Measurements from ENCODE around the gene COBL.
A peak's percentile ranks its signal among the peaks of the same experiment; 100 is the strongest.

The COBL gene

GRCh38 chr7:51075681-51076580 is 240.7 kb downstream of the COBL start:
- no peak for DNase-seq (ENCODE audit: low spot score)

DNA sequence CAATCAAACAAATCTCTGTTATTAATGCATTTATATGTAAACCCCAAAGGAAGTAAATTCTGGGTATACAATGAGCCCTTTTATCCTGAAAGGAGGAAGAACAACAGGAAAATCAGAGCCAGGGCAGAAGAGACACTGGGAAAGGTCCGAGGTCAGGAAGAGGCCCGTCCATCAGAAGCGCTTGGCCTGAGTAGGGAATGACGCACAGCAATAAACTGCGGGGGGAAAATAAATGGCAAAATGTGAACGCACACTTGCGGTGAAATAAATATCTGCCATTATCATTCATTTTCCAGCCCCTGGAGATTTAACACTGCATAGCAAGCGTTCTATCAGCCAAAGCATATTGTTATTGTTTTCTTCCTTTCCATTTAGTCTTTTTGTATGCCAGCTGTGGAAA is 243.4 kb downstream of the COBL start:
- DNase-seq (ENCODE audit: low spot score) = no peak

- DNase-seq (ENCODE audit: low spot score) = no peak
Measured at GRCh38 chr7:51072281-51072680, 244.3 kb downstream of the COBL start.

GRCh38 chr7:51071427-51071826 is 245.2 kb downstream of the COBL start:
- DNase-seq (ENCODE audit: low spot score) = no peak

- DNase-seq (ENCODE audit: low spot score) = no peak
Measured at GRCh38 chr7:51070151-51070550, 246.5 kb downstream of the COBL start.

- DNase-seq (ENCODE audit: low spot score) = no peak
Measured at GRCh38 chr7:51069411-51070083, 247.1 kb downstream of the COBL start.

DNA sequence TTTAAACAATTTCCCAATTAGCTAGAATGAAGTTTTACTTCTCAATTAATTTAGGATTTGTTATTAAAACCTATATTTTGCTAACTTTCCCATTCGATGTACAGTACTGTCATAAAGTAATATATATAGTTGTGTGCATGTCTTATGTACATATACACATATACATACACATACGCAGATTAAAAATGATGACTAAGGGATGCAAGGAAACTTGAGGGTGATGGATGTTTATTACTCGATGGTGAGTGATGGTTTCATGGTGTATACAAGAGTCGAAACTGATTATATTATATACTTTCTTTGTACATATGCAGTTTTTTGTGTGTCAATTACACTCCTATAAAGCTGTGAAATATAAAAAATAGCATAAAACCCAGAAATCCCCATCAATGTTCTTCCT is 248.2 kb downstream of the COBL start:
- no peak for DNase-seq (ENCODE audit: low spot score)

GRCh38 chr7:51067757-51068156 is 248.9 kb downstream of the COBL start:
- DNase-seq (ENCODE audit: low spot score) = peak; percentile 70

DNA sequence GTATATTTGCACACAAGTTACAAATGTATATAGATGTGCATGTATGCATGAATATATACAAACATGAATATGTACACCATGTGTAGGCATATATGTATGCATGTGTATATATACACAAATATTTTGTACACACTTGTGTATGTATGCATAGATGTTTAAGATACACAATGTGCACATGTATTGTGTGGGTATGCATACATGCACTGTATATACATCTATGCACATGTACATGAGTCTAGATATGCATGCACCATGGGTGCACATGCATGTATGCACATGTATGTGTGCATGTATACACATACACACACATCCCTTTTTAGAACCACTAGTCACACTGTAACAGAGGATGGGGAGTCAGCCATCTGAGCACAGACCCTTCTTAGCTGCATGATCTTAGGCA is 249.4 kb downstream of the COBL start:
- no peak for DNase-seq (ENCODE audit: low spot score)

GRCh38 chr7:51066405-51066882 is 250.2 kb downstream of the COBL start:
- DNase-seq (ENCODE audit: low spot score) = no peak

DNA sequence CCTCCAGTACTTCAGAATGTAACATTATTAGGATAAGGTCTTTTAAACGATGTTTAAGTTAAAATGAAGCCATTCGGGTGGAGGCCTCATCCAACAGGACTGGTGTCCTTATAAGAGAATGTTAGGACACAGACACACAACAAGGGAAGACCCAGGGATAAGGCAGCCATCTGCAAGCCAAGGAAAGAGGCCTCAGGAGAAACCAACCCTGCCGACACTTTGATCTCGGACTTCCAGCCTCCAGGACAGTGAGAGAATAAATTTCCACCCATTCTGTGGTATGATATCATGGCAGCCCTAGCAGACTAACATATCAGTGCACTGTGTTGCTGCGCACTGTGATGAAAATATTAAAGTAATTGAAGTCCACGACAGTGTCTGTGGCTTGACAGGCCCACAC is 250.8 kb downstream of the COBL start:
- no peak for DNase-seq (ENCODE audit: low spot score)

DNA sequence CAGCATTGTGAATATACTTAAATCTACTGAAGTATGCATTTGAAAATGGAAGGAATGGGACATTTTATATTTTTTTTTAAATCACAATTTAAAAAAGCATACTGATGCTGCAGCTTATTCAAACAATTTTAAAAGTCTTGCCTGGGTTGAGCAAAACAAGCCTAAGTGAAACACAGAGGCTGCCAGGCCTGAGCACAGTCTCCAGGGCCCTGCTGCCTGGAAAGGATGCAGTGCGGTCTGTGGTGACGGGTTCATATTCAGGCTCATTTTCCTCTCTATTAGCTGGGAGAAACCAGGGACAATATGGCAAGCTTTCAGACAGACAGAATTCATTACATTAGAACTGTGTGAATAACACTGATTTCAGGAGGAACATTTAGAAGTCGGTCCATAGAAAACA is 251.9 kb downstream of the COBL start:
- DNase-seq (ENCODE audit: low spot score) = no peak

GRCh38 chr7:51062222-51062987 is 254.2 kb downstream of the COBL start:
- no peak for DNase-seq (ENCODE audit: low spot score)

DNA sequence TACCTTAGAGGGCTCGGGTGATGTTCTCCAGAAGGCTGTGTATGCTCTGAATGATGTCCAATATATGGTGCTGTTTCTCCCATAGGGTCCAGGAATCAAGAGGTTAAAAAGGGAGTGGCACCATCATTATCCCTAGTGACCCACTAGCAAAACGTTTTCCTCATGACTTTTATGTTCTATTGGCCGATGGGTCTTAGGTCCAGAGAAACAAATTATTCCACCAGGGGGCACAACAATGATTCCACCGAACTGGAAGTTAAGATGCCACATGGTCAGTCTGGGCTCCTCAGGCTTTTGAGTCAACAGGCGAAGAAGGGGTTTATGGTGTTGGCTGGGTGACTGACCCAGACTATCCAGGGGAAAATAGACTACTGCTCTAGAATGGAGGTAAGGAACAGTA is 256.1 kb downstream of the COBL start:
- DNase-seq (ENCODE audit: low spot score) = no peak

- DNase-seq (ENCODE audit: low spot score) = no peak
Measured at GRCh38 chr7:51059504-51060142, 257.0 kb downstream of the COBL start.

DNA sequence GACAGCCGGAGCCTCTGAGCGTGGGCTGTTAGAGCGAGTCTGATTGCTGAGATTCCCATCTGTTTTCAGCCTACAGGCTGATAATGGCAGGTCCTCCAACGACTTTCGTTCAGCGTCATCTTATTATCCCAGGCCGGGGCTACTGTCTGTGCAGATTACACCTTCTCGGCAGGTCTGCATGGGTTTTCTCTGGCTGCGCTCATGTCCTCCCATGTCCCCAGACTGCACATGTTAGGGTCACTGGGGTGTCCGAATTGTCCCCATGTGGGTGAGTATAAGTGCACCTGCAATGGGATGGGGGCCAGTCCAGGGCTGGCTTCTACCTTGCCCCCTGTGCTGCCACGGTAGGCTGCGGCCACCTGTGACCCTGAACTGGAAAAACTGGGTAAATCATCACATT is 257.8 kb downstream of the COBL start:
- no peak for DNase-seq (ENCODE audit: low spot score)

DNA sequence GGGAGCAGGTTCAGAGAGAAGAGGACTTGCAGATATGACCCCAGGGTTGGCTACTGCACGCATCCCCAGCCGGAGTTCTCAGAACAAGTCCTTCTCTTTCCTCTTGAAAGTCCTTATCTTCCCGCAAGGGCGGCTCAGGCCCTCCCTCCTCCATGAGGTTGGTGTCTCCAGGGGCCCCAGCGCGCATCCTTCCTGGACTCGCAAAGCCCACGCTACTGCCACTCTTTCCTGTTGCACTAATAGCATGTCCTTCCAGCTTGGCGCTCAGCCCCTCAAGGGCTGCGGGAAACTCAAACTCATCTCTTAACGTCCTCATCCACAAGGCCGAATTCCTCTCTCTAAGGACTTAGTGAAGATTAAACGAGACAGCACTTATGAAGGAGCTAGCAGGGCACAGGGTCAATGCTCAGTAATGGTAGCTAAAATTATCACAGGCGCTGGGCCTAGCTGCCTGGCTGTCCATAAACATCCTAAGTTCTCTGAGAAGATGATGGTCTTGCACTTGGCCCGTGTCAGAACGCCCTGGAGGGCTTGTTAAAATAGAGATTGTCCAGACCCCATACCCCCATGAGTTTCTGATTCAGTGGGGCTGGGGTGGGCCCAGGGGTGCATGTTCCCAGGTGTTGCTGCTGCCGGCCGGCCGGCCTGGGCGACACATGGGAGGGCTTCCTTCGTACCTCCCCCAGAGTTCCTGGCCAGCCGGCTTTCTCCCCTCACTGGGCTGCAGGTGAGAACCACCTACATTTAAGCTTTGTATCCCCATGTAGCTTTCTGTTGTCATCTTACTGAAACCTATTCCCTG is 261.4 kb downstream of the COBL start:
- no peak for DNase-seq (ENCODE audit: low spot score)

DNA sequence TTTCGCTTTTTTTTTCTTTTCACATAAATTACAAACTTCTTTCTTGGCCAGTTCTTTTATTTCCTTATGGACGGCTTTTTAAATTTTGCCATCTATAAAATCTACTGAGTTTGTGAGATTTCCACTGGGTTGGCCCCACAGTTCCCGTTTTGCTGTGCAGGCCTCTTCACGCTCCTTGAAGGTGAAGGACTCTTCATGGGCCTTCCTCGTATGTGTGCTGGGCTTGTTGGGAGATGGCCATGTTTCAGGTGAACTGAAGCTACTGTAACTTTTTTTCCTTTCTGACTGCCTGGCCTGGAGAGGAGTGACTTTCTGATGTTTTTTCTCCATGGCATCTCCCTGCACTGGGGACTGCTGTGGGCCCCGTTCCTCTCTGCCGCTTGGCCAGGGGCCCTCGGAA is 262.4 kb downstream of the COBL start:
- DNase-seq (ENCODE audit: low spot score) = no peak

GRCh38 chr7:51053160-51053925 is 263.3 kb downstream of the COBL start:
- DNase-seq (ENCODE audit: low spot score) = no peak

DNA sequence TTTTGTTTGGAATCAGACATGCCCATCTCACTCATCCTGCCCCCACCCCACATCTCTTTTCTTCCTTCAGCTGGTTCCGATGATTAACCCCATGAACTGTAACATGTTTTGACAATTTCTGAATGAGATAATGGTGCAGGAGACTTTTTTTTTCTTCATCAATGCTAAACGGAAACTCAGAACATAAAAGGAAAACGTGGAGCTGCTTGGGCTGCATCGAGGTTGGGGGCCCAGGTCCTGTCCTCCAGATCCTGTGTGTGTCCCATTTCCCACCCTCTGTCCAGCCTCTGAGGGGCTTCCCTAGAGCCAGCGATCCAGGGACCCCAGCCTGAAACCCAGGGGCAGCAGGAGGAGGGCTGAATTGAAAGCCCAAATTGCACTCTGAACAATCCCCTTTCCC is 270.1 kb downstream of the COBL start:
- DNase-seq (ENCODE audit: low spot score) = no peak

DNA sequence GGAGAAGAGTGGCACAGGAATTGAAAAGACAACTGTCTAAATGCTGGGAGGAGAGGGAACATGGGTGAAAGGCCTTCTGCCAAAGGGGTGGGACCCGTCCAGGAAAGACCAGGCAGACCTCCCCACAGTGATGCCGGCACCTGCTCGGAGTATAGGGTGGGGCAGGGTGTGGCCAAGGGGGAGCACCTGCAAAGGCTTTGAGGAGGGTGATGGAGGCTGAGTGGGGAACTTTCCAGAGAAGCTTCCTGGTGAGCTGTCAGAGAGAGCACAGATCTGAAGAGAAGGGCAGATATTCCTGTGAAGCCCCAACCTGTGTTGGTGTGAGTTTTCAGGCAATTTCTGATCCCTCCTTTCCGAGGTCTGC is 270.5 kb downstream of the COBL start:
- no peak for DNase-seq (ENCODE audit: low spot score)
